Subcutaneous abdominal adipose tissue (tissue), 5 donors: Measurements from ENCODE around the gene SLC25A26.

Experiments
- H3K27ac ChIP-seq: one replicate; pipeline ENCODE4 v1.7.0; 2013; ENCODE audit warnings: low read depth, mild to moderate bottlenecking, inconsistent platforms, low read length, moderate library complexity
- H3K27me3 ChIP-seq, 5 donors: one replicate each; pipeline ENCODE4 v1.7.0; 2013; ENCODE audit warnings: low read length in 5 of 5, inconsistent platforms in 1 of 5; ENCODE audit not compliant: control insufficient read depth in 5 of 5, insufficient read depth in 4 of 5
- H3K36me3 ChIP-seq, 5 donors: one replicate each; pipeline ENCODE4 v1.7.0; 2013; ENCODE audit warnings: low read length in 5 of 5; ENCODE audit not compliant: control insufficient read depth in 5 of 5, insufficient read depth in 5 of 5
- H3K4me1 ChIP-seq, 5 donors: one replicate each; pipeline ENCODE4 v1.7.0; 2013; ENCODE audit warnings: low read length in 5 of 5, mild to moderate bottlenecking in 3 of 5, moderate library complexity in 1 of 5; ENCODE audit not compliant: control insufficient read depth in 5 of 5, insufficient read depth in 5 of 5
- H3K4me3 ChIP-seq, 5 donors: one replicate each; pipeline ENCODE4 v1.7.0; 2013; ENCODE audit warnings: low read length in 5 of 5, low read depth in 1 of 5
- H3K9ac ChIP-seq, 5 donors: one replicate each; pipeline ENCODE4 v1.7.0; 2013; ENCODE audit warnings: low read length in 5 of 5, mild to moderate bottlenecking in 4 of 5, moderate library complexity in 3 of 5
- H3K9me3 ChIP-seq, 5 donors: one replicate each; pipeline ENCODE4 v1.7.0; 2013; ENCODE audit warnings: low read length in 5 of 5; ENCODE audit not compliant: control insufficient read depth in 5 of 5
- donor health status: healthy.
- donor health status: healthy.
- donor health status: healthy.
- donor health status: healthy.
- donor health status: healthy.

The SLC25A26 gene

DNA sequence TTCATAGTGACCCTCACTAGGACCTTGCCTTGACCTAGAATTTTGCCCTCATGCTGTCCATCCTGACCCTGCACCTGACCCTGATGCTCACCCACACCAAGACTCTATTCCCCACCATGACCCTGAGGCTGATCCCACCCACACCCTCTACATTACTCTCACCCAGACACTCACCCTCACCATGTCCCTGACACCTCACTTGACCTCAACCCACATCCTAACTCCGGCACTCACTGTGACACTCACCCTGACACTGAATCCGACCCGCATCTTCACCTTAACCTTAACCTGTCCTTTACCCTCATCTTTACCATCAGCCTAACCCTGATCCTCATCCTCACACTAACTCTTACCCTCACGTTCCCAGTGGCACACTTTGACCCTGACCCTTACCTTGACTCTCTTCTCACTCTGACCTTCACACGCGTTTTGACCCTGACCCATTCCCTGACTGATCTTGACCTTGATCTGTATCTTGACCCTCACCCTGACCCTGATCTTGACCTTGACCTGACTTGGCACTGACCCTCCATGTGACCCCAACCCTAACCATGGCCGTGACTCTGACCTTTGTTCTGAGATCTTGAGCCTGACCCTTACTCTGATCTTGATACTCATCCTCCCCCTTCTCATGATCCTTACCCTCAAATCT, 22.2 kb upstream of the SLC25A26 start:
- Histone ChIP-seq H3K27ac (no peak overlapping the region), H3K4me3 (no peak overlapping the region), H3K9ac (no peak overlapping the region), H3K27me3 (peaks cover 0 to 3% (median 0%) of the 10 kb centered on the region in 5 donors), H3K9me3 (no peaks in the 10 kb centered on the region), H3K4me1 (peaks cover 0 to 10% (median 7%) of the 10 kb centered on the region in 5 donors), H3K36me3 (no peaks in the 10 kb centered on the region)

DNA sequence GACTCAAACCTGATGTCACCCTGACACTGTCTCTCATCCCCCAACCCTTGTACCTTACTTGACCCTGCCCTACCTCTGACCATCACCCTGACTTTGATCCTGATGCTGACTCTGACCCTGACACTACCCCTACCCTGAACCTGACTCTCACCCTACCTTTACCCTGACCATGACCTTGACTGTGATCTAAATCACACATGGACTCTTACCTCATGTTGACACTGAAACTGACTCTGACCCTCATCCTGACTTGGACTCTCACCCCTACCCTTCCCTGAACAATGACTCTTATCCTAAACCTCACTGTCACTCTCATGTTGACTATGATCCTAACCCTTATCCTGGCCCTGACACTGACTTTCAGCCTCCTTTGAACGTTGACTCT, 21.7 kb upstream of the SLC25A26 start:
- Histone ChIP-seq H3K4me3 (no peak overlapping the region), H3K9ac (no peak overlapping the region), H3K9me3 (no peaks in the 10 kb centered on the region), H3K36me3 (no peaks in the 10 kb centered on the region), H3K4me1 (peaks cover 0 to 10% (median 7%) of the 10 kb centered on the region in 5 donors), H3K27ac (no peak overlapping the region), H3K27me3 (peaks cover 0 to 3% (median 0%) of the 10 kb centered on the region in 5 donors)

DNA sequence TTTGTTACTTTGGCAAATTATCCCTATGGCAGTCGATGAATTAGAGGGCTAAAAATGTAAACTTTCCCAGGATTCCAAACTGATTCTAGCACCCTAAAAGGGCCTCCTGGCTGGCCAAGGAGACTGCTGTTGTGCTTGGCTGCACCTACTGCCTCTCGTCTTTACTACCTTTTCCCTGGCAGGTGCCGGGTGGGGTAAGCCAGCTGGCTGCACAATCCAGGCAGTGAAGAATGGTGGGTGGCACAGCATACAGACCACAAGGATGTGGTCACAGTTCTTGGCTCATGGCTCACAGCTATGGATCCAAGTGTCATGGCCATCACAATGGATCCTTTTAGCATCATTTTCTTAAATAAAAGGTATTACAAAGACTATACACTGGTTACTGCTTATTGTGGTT, 20.7 kb upstream of the SLC25A26 start:
- no peak overlapping the region for H3K9ac ChIP-seq
- H3K9me3 ChIP-seq = no peaks in the 10 kb centered on the region
- H3K4me1 ChIP-seq = peaks cover 0 to 6% (median 4%) of the 10 kb centered on the region in 5 donors
- H3K4me3 ChIP-seq = no peak overlapping the region
- no peak overlapping the region for H3K27ac ChIP-seq
- H3K36me3 ChIP-seq = no peaks in the 10 kb centered on the region
- no peaks in the 10 kb centered on the region for H3K27me3 ChIP-seq

DNA sequence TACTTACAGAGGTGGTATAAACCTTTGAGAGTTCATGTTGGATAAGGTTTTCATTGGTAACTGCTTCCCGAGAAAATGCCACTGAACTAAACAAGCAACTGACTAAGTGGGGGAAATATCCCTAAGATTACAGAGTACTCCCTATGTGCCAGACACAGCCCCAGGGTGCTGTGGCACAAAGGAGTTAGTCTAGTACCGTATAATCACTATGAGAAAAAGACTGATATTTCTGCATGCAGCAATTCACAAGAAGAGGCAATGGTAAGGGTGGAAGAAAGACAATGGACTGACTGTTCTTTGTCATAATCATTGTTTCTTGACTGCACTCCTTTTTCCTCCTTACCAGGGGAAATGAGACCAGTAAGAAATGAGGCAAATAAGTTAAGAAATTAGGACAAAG, 20.0 kb upstream of the SLC25A26 start:
- Histone ChIP-seq H3K27me3 (no peaks in the 10 kb centered on the region), H3K4me3 (no peak overlapping the region), H3K9me3 (no peaks in the 10 kb centered on the region), H3K27ac (no peak overlapping the region), H3K4me1 (no peaks in the 10 kb centered on the region), H3K36me3 (no peaks in the 10 kb centered on the region), H3K9ac (no peak overlapping the region)

DNA sequence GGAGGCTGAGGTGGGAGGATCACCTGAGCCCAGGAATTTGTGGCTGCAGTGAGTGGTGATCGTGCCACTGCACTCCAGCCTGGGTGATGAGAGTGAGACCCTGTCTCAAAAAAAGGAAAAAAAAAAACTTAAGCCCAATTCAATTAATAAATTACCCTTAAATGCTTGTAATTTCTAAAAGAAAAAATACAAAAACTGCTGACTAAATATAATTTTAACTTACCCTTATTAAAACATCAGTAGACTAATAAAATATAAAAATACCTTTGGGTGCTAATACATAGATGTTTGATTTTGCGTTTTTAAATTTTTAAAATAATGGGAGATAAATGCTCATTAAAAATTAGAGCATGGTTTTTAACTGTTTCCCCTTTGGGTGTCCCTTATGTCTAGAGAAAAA, 17.5 kb upstream of the SLC25A26 start:
- H3K36me3 ChIP-seq = no peaks in the 10 kb centered on the region
- no peaks in the 10 kb centered on the region for H3K27me3 ChIP-seq
- no peak overlapping the region for H3K9ac ChIP-seq
- H3K27ac ChIP-seq = no peak overlapping the region
- peaks cover 0 to 6% (median 2%) of the 10 kb centered on the region in 5 donors for H3K4me1 ChIP-seq
- no peaks in the 10 kb centered on the region for H3K9me3 ChIP-seq
- H3K4me3 ChIP-seq = no peak overlapping the region

DNA sequence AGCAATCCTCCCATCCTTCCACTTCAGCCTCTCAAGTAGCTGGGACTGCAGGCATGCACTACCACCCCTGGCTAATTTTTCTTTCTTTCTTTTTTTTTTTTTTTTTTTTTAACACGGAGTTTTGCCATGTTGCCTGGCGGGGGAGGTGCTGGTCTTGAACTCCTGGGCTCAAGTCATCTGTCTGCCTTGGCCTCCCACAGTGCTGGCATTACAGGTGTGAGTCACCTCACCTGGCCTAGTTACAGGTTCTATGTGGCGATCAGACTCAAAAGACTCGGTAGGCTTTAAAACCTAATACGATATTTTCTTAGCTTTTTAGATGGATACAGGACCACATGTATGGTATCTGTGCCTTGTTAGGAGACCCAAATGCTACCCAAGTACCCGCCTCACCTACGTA, 14.0 kb upstream of the SLC25A26 start:
- Histone ChIP-seq H3K9ac (no peak overlapping the region), H3K4me3 (no peak overlapping the region), H3K36me3 (no peaks in the 10 kb centered on the region), H3K27me3 (no peaks in the 10 kb centered on the region), H3K27ac (no peak overlapping the region), H3K4me1 (peaks cover 0 to 13% (median 7%) of the 10 kb centered on the region in 5 donors), H3K9me3 (no peaks in the 10 kb centered on the region)

DNA sequence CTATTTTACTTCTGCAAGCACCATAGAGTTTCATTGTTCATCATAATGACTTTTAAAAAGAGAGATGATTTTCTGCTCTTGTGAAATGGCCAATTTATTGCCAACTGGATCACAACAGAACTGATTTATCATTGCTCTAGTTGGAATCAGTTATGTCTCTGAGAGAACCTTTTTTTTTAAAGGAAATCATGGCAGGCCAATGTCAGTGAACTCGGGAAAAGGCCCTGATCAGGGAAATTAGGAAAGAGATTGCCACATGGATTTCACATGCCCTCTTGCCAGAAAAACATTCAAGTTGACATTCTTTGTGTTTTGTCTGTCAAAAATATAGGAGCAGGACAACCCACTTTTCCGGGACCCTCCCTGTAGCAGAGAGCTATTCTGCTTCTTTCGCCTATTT, 12.6 kb upstream of the SLC25A26 start:
- H3K27me3 ChIP-seq = no peaks in the 10 kb centered on the region
- peaks cover 0 to 13% (median 7%) of the 10 kb centered on the region in 5 donors for H3K4me1 ChIP-seq
- H3K4me3 ChIP-seq = no peak overlapping the region
- no peaks in the 10 kb centered on the region for H3K36me3 ChIP-seq
- no peaks in the 10 kb centered on the region for H3K9me3 ChIP-seq
- no peak overlapping the region for H3K9ac ChIP-seq
- no peak overlapping the region for H3K27ac ChIP-seq

DNA sequence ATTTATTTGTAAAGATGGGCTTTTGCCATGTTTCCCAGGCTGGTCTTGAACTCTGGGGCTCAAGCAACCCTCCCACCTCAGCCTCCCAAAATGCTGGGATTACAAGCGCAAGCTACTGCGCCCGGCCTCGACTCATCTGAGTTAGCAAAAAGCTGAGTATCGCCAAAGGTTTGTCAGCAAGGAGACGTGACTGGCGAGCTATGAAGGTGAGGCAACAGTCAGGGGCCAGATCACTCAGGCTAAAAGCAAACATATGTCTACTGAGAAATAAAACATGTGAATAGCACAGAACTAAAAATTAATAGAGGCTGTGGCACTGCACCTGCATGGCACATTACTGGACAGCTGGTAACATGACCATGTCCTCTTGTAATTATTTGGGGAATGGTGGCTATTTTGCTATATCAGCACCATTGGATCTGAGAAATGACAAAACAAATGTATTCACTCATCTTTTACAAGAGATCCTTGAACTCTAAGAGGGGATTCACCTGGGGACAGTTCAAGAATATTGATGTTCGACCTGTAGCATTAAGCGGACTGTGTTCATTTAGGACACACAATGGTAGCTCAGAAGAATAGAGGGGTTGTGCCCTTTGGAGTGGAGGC, 10.0 kb upstream of the SLC25A26 start:
- peaks cover 0 to 4% (median 0%) of the 10 kb centered on the region in 5 donors for H3K9me3 ChIP-seq
- no peak overlapping the region for H3K9ac ChIP-seq
- H3K27ac ChIP-seq = peak overlapping the region; percentile 33
- H3K4me3 ChIP-seq = no peak overlapping the region
- H3K27me3 ChIP-seq = no peaks in the 10 kb centered on the region
- peaks cover 0 to 13% (median 7%) of the 10 kb centered on the region in 5 donors for H3K4me1 ChIP-seq
- H3K36me3 ChIP-seq = no peaks in the 10 kb centered on the region

DNA sequence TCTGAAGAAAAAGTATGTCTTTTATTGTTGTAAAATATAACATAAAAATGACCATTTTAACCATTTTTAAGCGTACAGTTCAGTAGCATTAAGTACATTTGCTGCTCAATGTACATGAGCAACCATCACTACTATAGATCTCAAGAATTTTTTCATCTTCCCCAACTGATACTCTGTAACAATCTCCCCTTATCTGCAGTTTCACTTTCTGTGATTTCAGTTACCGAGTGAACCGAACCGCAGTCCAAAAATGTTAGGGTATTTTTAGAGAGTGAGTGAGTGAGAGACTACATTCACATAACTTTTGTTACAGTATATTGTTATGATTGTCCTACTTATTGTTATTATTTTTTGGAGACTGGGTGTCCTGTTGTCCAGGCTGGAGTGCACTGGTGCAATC, 9.0 kb upstream of the SLC25A26 start:
- Histone ChIP-seq H3K27ac (peak overlapping the region; percentile 33), H3K9ac (peak overlapping the region in 2 of 5 donors; percentile 5 to 6), H3K4me1 (peaks cover 0 to 13% (median 7%) of the 10 kb centered on the region in 5 donors), H3K4me3 (no peak overlapping the region), H3K9me3 (peaks cover 0 to 4% (median 0%) of the 10 kb centered on the region in 5 donors), H3K27me3 (no peaks in the 10 kb centered on the region), H3K36me3 (no peaks in the 10 kb centered on the region)

DNA sequence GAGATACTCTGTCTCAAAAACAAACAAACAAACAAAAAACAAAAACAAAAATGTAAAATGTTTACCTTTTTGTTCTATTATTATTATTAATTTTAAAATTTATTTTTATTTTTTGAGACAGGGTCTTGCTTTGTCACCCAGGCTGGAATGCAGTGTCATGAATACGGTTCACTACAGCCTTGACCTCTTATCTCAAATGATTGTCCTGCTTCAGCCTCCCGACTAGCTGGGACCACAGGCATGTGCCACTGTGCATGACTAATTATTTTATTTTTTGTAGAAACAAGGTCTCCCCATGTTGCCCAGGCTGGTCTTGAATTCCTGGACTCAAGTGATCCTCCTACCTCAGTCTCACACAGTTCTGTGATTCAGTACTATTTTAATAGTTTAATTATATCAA, 5.7 kb upstream of the SLC25A26 start:
- Histone ChIP-seq H3K9me3 (peaks cover 0 to 4% (median 0%) of the 10 kb centered on the region in 5 donors), H3K9ac (no peak overlapping the region), H3K36me3 (no peaks in the 10 kb centered on the region), H3K27ac (no peak overlapping the region), H3K4me1 (peaks cover 0 to 10% (median 9%) of the 10 kb centered on the region in 5 donors), H3K4me3 (no peak overlapping the region), H3K27me3 (no peaks in the 10 kb centered on the region)
